Thyroid gland (tissue), 4 donors: ENCODE data around the gene UTP14A.
A peak's percentile ranks its signal among the peaks of the same experiment; 100 is the strongest.

Experiments
- CTCF ChIP-seq, 6 experiments: fragments of 200-600 bp in 3 of 6; fragments of 450-650 bp in 3 of 6; sonication (generic) in 3 of 6; IDR thresholded peaks; one replicate each; pipeline ENCODE4 v1.5.1; 2016 to 2019; ENCODE audit warnings: antibody characterized with exemption in 6 of 6, mild to moderate bottlenecking in 2 of 6, inconsistent platforms in 1 of 6, moderate library complexity in 1 of 6
- POLR2A ChIP-seq, 2 donors: fragments of 450-650 bp; IDR thresholded peaks; one replicate each; pipeline ENCODE4 v1.6.1; 2017; ENCODE audit warnings: antibody characterized with exemption in 2 of 2, mild to moderate bottlenecking in 2 of 2, moderate library complexity in 1 of 2

GRCh38 chrX:129931411-129932015 lies 25.5 kb downstream of the UTP14A start:
- TF ChIP-seq CTCF (IDR thresholded peaks at IDR 0.05): no peak
- peak in 1 of 2 donors; percentile 54 for TF ChIP-seq POLR2A (IDR thresholded peaks at IDR 0.05)
